Dendritic cell treated with granulocyte-macrophage colony-stimulating factor and Interleukin-4, amounts not matched to agents 40 ng/mL and 50 ng/mL, for 4 days (primary cell): ENCODE measurements around the gene CTNNBL1.

Source experiments
- H3K27ac Mint-ChIP-seq: one replicate; pipeline ENCODE4 v1.8.0; 2022; ENCODE audit warnings: mild to moderate bottlenecking, mixed read lengths
- H3K27me3 Mint-ChIP-seq: one replicate; pipeline ENCODE4 v1.8.0; 2022; ENCODE audit warnings: mild to moderate bottlenecking, mixed read lengths
- H3K36me3 Mint-ChIP-seq: one replicate; pipeline ENCODE4 v1.8.0; 2022; ENCODE audit warnings: low read depth, mixed read lengths
- H3K4me1 Mint-ChIP-seq: one replicate; pipeline ENCODE4 v1.8.0; 2022; ENCODE audit warnings: low read depth, mixed read lengths
- H3K4me3 Mint-ChIP-seq: one replicate; pipeline ENCODE4 v1.8.0; 2022; ENCODE audit warnings: mild to moderate bottlenecking, moderate library complexity, mixed read lengths
- H3K9me3 Mint-ChIP-seq: one replicate; pipeline ENCODE4 v1.8.0; 2022; ENCODE audit warnings: mixed read lengths
- intact Hi-C: fragments of 100-400 bp; cut with micrococcal nuclease; formaldehyde crosslinking; loops from one replicate; pipeline ENCODE4 v1.15.0; 2022

CTNNBL1 gene

DNA sequence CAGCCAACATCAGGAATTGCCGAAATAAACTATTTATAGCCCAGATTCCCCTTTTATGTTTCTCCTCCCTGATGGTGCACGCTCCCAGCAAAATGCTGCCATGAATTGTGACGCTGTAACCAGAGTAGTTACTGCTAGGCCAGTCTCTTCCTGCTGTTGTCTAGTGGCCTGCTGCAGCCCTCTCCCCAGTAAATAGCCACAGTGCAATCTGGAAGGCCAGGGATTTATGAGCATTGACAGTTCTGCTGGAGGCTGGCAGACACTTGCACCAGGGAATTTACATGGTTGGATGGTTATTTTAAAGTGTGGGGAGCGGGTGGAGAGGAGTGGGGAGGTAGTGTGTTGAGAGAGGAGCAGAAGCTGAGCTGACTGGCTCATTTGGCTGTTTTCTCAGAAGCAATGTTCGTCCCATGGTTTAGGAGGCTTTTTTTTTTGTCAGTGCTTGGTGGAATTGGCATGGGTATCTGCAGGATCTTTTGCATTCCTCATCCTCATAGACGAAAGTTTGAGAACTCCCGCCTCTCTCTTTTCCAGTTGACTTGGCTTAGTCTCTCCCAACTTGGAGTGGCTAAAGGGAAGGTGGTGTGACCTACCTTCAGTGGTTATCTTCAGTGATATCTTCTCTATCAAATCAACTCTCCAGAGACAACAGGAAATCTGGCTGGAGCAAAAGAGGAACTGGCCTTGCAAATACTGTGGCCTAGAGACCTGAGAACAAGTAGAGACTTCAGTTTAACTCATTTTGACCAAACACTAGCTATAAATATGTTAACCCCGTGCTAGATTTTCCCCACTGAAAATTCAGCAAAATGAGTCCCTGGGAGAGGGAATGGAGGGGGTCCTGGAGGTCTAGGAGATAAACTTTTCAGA is 109.8 kb downstream of the CTNNBL1 start:
- Mint-ChIP-seq H3K27me3 (no peaks in the 10 kb centered on the region), H3K27ac (peak overlapping the region; percentile 84), H3K9me3 (no peaks in the 10 kb centered on the region), H3K4me1 (peaks cover 52% of the 10 kb centered on the region), H3K36me3 (peaks cover 36% of the 10 kb centered on the region), H3K4me3 (no peak overlapping the region)
- intact Hi-C loops: no loop called here

DNA sequence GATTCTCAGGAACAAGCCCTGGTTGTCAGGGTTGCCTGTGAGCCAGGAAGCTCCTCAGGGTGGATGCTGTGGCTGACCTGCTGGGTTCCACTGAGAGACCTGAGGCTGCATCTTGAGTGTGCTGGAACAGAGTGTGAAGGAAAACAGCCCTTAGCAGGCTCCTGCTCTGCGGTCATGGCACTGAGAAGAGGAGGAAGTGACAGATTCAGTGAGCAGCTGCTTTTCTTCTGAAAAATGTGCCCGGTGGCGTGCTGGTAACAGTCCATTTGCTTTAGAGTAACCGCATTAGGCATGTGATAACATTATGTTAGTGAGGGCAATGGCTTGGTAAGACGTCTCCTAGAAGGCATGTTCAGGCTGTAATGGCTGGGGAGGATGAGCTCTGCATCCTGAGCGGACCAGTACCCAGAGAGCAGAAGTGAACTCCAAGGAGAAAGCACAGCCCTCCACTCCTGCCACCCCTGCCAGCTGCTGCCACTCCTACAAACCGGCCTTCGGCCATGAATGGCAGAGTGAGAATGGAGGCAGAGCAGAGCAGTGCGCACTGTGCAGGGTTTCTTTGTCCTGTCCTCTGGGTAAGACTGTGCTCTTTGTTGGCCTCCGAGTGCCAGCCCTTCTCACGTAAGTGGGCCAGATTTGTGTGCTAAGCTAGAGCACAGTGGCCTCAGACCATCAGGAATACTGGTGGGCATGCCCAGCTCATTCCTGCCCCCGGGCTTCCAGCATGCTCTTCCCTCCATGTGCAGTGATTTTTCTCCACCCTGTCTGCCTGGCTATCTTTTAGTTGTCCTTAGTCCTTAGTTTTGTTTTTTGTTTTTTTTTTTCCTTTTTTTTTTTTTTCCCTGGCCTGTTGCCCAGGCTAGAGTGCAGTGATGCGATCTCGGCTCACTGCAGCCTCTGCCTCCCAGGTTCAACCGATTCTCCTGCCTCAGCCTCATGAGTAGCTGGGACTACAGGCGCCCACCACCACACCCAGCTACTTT is 111.0 kb downstream of the CTNNBL1 start:
- intact Hi-C loops: no loop called here
- Mint-ChIP-seq H3K4me1 (peaks cover 54% of the 10 kb centered on the region), H3K4me3 (peak overlapping the region; percentile 8), H3K36me3 (peaks cover 48% of the 10 kb centered on the region), H3K27me3 (no peaks in the 10 kb centered on the region), H3K9me3 (no peaks in the 10 kb centered on the region), H3K27ac (peak overlapping the region; percentile 84)

DNA sequence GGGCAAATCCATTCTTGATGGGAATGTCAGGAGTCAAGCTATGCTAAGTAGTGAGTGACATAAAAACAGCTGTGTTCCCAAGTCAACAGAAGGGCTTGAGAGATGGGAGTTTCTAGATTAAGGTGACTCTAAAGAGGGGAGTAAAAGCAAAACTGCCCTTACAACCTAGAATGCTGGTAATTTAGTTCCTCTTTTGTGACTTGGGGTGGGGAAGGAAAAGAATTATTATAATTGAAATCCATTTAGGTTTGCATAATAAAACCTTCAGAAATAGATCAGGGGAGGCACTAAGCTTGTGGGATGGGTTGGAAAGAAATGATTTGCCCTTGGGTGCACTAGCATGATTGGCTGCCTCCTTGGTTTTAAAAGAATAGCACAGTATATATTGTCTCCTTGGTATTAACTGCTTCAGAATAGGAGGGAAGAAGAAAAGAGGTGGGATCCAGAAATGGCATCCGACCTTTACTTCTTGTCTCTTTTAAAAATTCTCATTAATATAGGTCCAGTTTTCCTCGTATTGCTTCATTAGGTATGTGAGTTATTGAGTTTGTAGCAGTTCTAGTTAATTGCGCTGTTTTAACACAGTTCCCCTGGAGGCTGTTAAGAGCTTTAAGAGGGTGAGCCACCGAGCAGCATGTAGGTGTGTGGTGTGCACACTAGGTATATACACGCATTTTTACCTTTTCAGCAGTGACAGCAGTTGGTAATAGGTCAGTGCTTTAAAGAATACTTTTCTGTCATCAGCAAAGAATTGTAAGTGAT is 113.8 kb downstream of the CTNNBL1 start:
- H3K4me1 Mint-ChIP-seq: peaks cover 52% of the 10 kb centered on the region
- no peaks in the 10 kb centered on the region for H3K9me3 Mint-ChIP-seq
- H3K36me3 Mint-ChIP-seq: peaks cover 67% of the 10 kb centered on the region
- intact Hi-C loops: no loop called here
- no peaks in the 10 kb centered on the region for H3K27me3 Mint-ChIP-seq
- no peak overlapping the region for H3K4me3 Mint-ChIP-seq
- H3K27ac Mint-ChIP-seq: no peak overlapping the region

DNA sequence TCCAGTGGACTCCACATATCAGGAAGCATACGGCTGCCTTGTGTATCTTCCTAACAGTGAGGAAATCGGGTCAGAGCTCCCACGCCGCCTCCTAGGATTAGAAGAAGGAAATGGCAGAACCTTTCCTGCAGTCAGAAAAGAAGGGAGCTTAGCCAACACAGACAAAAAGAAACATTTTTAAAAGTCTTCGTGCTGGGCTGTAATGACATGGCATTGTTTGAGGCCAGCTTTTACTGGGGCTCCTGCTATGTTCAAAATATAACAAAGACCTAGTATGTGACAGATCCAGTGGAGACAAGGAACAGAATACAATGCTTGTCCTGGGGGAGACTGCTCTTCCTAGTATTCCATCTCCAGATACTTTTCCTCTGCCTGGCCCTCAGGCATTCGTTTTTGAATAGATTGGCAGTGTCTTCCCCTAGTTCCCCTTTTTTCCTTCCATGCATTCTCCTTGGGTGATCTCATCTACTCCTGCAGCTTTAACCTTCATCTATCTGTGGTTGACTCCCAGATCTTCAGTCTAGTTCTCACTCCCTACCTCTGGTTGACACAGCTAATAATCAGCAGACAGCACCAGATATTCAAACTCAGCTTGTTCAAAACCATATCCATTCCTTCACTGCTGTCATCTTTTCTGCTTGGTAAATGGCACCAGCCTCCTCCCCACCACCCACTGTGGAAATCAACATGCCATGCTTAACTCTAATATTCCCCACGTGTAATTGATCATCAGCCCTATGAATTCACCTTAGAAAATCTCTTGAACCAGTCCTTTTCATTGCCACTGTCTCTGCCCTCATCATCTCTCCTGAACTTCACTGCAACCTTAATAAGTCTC is 114.6 kb downstream of the CTNNBL1 start:
- peaks cover 62% of the 10 kb centered on the region for H3K36me3 Mint-ChIP-seq
- H3K27ac Mint-ChIP-seq: no peak overlapping the region
- H3K4me1 Mint-ChIP-seq: peaks cover 44% of the 10 kb centered on the region
- no peaks in the 10 kb centered on the region for H3K9me3 Mint-ChIP-seq
- no peak overlapping the region for H3K4me3 Mint-ChIP-seq
- H3K27me3 Mint-ChIP-seq: no peaks in the 10 kb centered on the region
- intact Hi-C loops: no loop called here

DNA sequence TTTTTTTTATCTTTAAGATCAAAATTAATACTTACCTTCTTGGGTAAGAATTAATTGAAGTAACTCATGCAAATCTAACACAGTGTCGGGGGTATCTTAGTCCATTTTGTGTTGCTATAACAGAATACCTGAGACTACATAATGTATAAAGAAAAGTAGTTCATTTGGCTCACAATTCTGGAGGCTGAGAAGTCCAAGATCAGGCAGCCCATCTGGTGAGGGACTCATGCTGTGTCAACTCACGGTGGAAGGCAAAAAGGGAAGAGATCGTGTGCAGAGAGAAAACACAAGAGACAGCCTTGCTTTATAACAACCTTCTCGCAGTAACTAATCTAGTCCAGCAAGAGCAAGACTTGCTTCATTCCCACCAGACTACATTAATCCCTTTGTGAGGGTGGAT is 116.2 kb downstream of the CTNNBL1 start:
- H3K4me3 Mint-ChIP-seq: no peak overlapping the region
- peaks cover 62% of the 10 kb centered on the region for H3K36me3 Mint-ChIP-seq
- H3K27ac Mint-ChIP-seq: no peak overlapping the region
- no peaks in the 10 kb centered on the region for H3K27me3 Mint-ChIP-seq
- H3K4me1 Mint-ChIP-seq: peaks cover 34% of the 10 kb centered on the region
- H3K9me3 Mint-ChIP-seq: no peaks in the 10 kb centered on the region
- intact Hi-C loops: no loop called here

DNA sequence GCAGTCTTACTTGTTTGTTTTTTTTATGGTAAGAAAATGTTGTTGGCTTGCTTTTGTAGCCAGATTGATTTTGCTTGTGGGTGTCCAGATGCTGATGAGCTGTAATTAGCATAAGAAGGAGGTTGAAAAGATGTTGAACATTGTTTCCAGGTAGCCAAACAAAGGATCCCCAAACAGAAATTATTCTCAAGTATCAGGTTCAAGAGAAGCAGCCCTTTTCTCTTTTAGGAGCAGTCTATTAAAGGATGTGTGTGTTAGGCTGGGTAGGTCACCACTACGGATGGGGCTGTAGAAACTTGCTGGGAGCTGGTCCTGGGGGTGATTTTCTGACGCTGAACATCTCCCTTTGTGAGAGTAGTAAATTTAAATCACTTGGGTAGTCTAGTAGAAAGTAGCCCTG is 122.2 kb downstream of the CTNNBL1 start:
- Mint-ChIP-seq H3K36me3 (peaks cover 35% of the 10 kb centered on the region), H3K27me3 (no peaks in the 10 kb centered on the region), H3K4me1 (peaks cover 9% of the 10 kb centered on the region), H3K9me3 (no peaks in the 10 kb centered on the region), H3K27ac (no peak overlapping the region), H3K4me3 (no peak overlapping the region)
- intact Hi-C loops: no loop called here

DNA sequence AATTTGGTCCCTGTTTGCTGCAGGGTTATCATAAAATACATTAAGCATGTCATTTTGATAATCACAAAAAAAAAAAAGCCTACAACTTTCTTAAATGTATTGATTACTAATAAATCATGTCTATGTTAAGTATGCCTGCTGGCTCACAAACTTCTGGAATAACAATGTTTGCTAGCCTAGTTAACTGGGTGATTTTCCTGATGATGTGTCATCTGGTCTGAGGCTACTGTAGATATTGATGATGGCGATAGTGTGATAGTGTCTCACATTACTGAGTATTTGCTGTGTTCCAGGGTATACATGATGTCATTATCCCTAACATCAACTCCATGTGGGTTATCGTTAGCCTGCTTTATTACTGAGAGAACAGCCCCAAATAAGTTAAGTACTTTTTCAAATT is 122.9 kb downstream of the CTNNBL1 start:
- no peaks in the 10 kb centered on the region for H3K27me3 Mint-ChIP-seq
- intact Hi-C loops: no loop called here
- peaks cover 30% of the 10 kb centered on the region for H3K36me3 Mint-ChIP-seq
- H3K9me3 Mint-ChIP-seq: no peaks in the 10 kb centered on the region
- no peak overlapping the region for H3K27ac Mint-ChIP-seq
- H3K4me3 Mint-ChIP-seq: no peak overlapping the region
- peaks cover 12% of the 10 kb centered on the region for H3K4me1 Mint-ChIP-seq

DNA sequence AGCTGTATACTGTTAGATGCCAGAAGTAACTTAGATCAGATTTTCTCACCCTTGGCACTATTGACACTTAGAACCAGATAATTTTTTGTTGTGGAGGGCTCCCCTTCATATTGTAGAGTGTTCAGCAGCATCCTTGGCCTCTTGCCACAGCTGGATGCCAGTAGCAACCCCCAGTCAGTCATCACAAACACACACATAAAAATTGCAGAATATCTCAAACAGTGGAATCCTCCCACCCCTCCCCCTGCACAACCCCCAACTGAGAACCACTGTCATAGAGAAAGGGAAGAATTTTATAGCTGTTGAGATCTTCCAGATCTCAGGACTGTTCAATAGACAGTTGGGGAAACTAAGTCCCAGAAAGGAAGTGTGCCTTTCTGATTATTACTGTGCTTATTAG is 127.9 kb downstream of the CTNNBL1 start:
- no peak overlapping the region for H3K27ac Mint-ChIP-seq
- H3K27me3 Mint-ChIP-seq: no peaks in the 10 kb centered on the region
- intact Hi-C loops: no loop called here
- H3K4me3 Mint-ChIP-seq: no peak overlapping the region
- H3K36me3 Mint-ChIP-seq: peaks cover 33% of the 10 kb centered on the region
- H3K9me3 Mint-ChIP-seq: no peaks in the 10 kb centered on the region
- peaks cover 7% of the 10 kb centered on the region for H3K4me1 Mint-ChIP-seq

DNA sequence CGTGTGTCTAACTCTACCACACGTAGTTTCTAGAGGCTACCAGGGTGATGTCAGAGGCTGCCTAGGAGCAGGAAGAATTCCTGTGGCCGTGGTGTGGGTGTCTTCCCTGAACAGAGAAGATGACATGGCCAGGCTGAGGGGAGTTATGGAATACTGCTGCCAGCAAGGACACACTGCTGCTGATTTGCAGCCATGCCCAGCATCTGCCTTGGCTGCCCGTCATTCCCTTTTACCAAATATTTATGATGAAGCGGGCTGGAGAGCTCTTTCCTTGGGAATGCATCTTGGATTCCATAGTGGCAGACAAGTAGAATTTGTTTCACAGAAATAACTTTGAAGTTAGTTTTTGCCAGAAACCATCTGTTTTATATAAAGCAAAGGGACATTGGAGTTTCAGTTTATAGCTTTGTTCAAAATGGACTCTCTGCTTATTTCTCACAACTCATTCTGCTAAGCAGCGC is 128.3 kb downstream of the CTNNBL1 start:
- Mint-ChIP-seq H3K27ac (no peak overlapping the region), H3K4me1 (peaks cover 10% of the 10 kb centered on the region), H3K27me3 (no peaks in the 10 kb centered on the region), H3K36me3 (peaks cover 33% of the 10 kb centered on the region), H3K9me3 (no peaks in the 10 kb centered on the region), H3K4me3 (no peak overlapping the region)
- intact Hi-C loops: no loop called here

DNA sequence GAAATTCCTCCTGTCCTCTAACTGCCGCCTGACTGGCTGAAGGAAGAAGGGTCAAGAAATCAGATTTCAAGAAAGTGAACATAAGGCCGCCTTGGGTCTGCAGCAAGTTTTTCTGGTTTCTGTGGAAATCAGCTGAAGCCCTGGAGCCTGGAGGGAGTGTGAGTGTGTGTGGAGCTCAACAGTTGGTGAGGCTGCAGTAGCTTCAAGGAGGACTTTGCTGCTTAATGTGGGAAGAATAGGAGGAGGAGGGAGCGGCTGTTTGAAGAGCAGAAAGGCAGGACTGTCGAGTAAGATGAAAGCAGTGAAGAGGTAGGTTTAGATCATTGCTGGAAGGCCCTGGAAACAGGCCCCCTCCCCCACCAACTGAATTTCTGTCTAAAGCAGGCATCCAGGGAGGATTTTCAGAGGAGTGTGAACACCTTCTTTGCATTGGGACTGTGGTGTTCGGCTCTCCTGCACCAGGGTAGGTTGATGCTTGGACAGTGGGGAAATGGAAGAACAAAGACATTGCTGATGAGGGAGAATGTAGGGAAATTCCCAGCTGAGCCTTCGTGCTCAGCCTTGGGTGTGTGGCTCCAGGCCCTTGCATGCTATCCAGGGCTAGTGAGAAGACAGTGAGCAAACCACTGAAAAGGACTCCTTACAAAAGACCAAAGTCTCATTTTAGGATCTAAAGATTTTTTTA is 129.6 kb downstream of the CTNNBL1 start:
- peaks cover 12% of the 10 kb centered on the region for H3K4me1 Mint-ChIP-seq
- peaks cover 40% of the 10 kb centered on the region for H3K36me3 Mint-ChIP-seq
- no peak overlapping the region for H3K4me3 Mint-ChIP-seq
- H3K27me3 Mint-ChIP-seq: no peaks in the 10 kb centered on the region
- H3K27ac Mint-ChIP-seq: no peak overlapping the region
- intact Hi-C loops: no loop called here
- H3K9me3 Mint-ChIP-seq: no peaks in the 10 kb centered on the region

DNA sequence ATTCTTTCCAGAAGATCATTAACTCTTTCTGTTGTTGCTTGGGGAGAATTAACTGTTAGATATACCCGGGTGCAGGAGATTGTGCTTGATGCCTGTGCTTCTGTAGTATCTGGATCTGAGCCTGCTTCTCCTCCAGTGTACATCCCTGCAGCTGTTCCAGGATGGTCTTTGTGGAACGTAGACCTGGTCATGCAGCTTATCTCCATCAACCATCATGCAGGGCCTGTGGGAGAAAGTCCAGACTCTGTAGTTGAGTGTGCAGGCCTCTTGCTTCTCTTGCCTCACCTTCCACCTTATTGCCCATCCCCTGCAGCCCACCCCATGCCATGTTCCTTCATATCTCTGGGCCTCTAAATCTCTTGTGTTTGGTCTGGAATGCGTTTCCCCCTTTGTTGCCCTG is 133.8 kb downstream of the CTNNBL1 start:
- H3K36me3 Mint-ChIP-seq: peaks cover 19% of the 10 kb centered on the region
- no peaks in the 10 kb centered on the region for H3K9me3 Mint-ChIP-seq
- peaks cover 5% of the 10 kb centered on the region for H3K4me1 Mint-ChIP-seq
- H3K4me3 Mint-ChIP-seq: no peak overlapping the region
- intact Hi-C loops: no loop called here
- no peak overlapping the region for H3K27ac Mint-ChIP-seq
- no peaks in the 10 kb centered on the region for H3K27me3 Mint-ChIP-seq

DNA sequence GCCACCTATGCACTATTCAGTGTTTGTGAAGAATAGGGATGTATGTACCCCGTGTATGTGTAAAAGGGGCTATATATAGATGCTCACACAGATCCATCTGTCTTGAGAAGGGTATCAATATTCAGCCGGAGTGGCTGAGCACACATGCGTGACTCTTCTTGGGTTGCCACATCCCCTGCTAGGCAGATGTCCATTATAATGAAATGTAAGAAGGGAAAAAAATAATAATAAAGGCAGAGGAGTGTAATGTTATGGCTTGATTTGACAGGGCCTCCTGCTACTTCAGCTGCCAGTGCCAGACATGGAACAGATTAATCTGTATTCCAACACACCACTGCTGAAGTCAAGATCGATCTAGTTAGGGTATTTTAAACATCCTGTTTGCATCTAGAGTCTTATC is 134.9 kb downstream of the CTNNBL1 start:
- intact Hi-C loops: no loop called here
- H3K36me3 Mint-ChIP-seq: peaks cover 12% of the 10 kb centered on the region
- H3K9me3 Mint-ChIP-seq: no peaks in the 10 kb centered on the region
- peaks cover 5% of the 10 kb centered on the region for H3K4me1 Mint-ChIP-seq
- no peaks in the 10 kb centered on the region for H3K27me3 Mint-ChIP-seq
- H3K27ac Mint-ChIP-seq: no peak overlapping the region
- H3K4me3 Mint-ChIP-seq: no peak overlapping the region
